AG04450 (cell line): Measurements from ENCODE around the gene KCNS1. TPM values are rescaled to one million over a fixed set of nuclear protein-coding genes. Genes with fewer than 3 reads are reported as not detected.

ENCODE experiments used
- CTCF ChIA-PET: fragments of 300-600, 350-600 bp; formaldehyde crosslinking; extraction: SDS; loops from one replicate; lab custom pipeline; 2022; ENCODE audit warnings: antibody characterized with exemption, inconsistent platforms; lab: Charles Lee
- POLR2A ChIA-PET: fragments of 350-600 bp; formaldehyde crosslinking; extraction: SDS; loops from one replicate; lab custom pipeline; 2021; ENCODE audit warnings: antibody characterized with exemption, inconsistent platforms; lab: Yijun Ruan, JAX
- DNase-seq: peaks from one replicate; pipeline ENCODE4 v3.0.0-alpha.2; 2011; ENCODE audit warnings: low read depth, low spot score
- H3K27ac ChIP-seq: one replicate; pipeline ENCODE4 v1.5.1; 2012; ENCODE audit warnings: low read depth, low read length, control low read depth
- H3K27me3 ChIP-seq: one replicate; pipeline ENCODE4 v1.6.0; 2012; ENCODE audit warnings: low read length; ENCODE audit not compliant: control insufficient read depth, insufficient read depth
- H3K4me3 ChIP-seq: 2 replicates; pipeline ENCODE4 v1.5.1; 2011; ENCODE audit warnings: mild to moderate bottlenecking, low read depth, low read length, control low read depth
- H3K9me3 ChIP-seq: 2 replicates; pipeline ENCODE4 v1.5.1; 2012; ENCODE audit warnings: low read length; ENCODE audit not compliant: control insufficient read depth, insufficient read depth
- CTCF ChIP-seq: IDR thresholded peaks from 2 replicates; pipeline ENCODE4 v1.5.1; 2011; ENCODE audit warnings: low read depth, low read length, control low read depth, inconsistent platforms
- polyA plus RNA-seq: library from polyadenylated mRNA; depleted of rRNA; stranded (reverse); fragments of >200 nt; gene quantifications from 2 replicates; pipeline ENCODE4 v1.2.3, GENCODE V29; 2011

The KCNS1 gene
- polyA plus RNA-seq, 1 experiment = 0.30 TPM

- Histone ChIP-seq H3K4me3 (no peak overlapping the region), H3K9me3 (0 out of 2 replicates have a peak, but pooled peaks cover 3% of the 10 kb centered on the region), H3K27ac (no peak overlapping the region), H3K27me3 (no peaks in the 10 kb centered on the region)
- CTCF ChIA-PET = interaction anchor here (0.6 to 4.2 kb wide), 12 partner anchors 8 to 230 kb away, joined by 3 to 44 read pairs (median 4); no protein-coding TSS in a partner anchor
- no peak for TF ChIP-seq CTCF
- POLR2A ChIA-PET = interaction anchor here (0.5 kb wide), 1 partner anchor 186 kb away, joined by 3 read pairs; the partner anchor contains the start of gene YWHAB
- no peak for DNase-seq
Observed at GRCh38 chr20:45070932-45071632, 29.8 kb downstream of the KCNS1 start.

- Histone ChIP-seq H3K27ac (no peak overlapping the region), H3K9me3 (0 out of 2 replicates have a peak, but pooled peaks cover 3% of the 10 kb centered on the region), H3K27me3 (no peaks in the 10 kb centered on the region), H3K4me3 (no peak overlapping the region)
- ChIA-PET CTCF (interaction anchor here (0.5 to 4.2 kb wide), 3 partner anchors 25 to 372 kb away, joined by 3 to 44 read pairs (median 32); no protein-coding TSS in a partner anchor), POLR2A (no interaction called here)
- DNase-seq = no peak
- TF ChIP-seq CTCF = no peak
Observed at GRCh38 chr20:45069261-45069660, 31.7 kb downstream of the KCNS1 start.

GRCh38 chr20:45067558-45067957, 33.4 kb downstream of the KCNS1 start:
- Histone ChIP-seq H3K27me3 (no peaks in the 10 kb centered on the region), H3K4me3 (no peak overlapping the region), H3K27ac (no peak overlapping the region), H3K9me3 (0 out of 2 replicates have a peak, but pooled peaks cover 3% of the 10 kb centered on the region)
- no peak for DNase-seq
- ChIA-PET CTCF (interaction anchor here (0.8 to 1.7 kb wide), 7 partner anchors 23 to 227 kb away, joined by 3 to 14 read pairs (median 4); no protein-coding TSS in a partner anchor), POLR2A (no interaction called here)
- no peak for TF ChIP-seq CTCF

GRCh38 chr20:45067087-45067486, 33.8 kb downstream of the KCNS1 start:
- no peak for DNase-seq
- no peak for TF ChIP-seq CTCF
- CTCF ChIA-PET = interaction anchor here (0.8 to 1.7 kb wide), 7 partner anchors 22 to 227 kb away, joined by 3 to 14 read pairs (median 4); no protein-coding TSS in a partner anchor
- H3K27ac ChIP-seq = no peak overlapping the region
- no peak overlapping the region for H3K4me3 ChIP-seq
- no peaks in the 10 kb centered on the region for H3K27me3 ChIP-seq
- POLR2A ChIA-PET = no interaction called here
- 0 out of 2 replicates have a peak, but pooled peaks cover 3% of the 10 kb centered on the region for H3K9me3 ChIP-seq

GRCh38 chr20:45066372-45066771, 34.6 kb downstream of the KCNS1 start:
- ChIA-PET POLR2A (no interaction called here), CTCF (interaction anchor here (1.1 to 1.7 kb wide), 3 partner anchors 22 to 30 kb away, joined by 6 to 14 read pairs (median 9); no protein-coding TSS in a partner anchor)
- no peak for TF ChIP-seq CTCF
- no peak overlapping the region for H3K27ac ChIP-seq
- DNase-seq = no peak
- no peak overlapping the region for H3K4me3 ChIP-seq
- 0 out of 2 replicates have a peak, but pooled peaks cover 3% of the 10 kb centered on the region for H3K9me3 ChIP-seq
- no peaks in the 10 kb centered on the region for H3K27me3 ChIP-seq
